ENCODE measurements around the gene PNPLA7. TPM values are rescaled to one million over a fixed set of nuclear protein-coding genes. Genes with fewer than 3 reads are reported as not detected.

PNPLA7 gene
- total and polyA plus RNA-seq, 2 of the 8 experiments (the other 6 are each of a cell fraction or from before 2014, with no cell fraction given), result 0.35 to 0.47 TPM

DNA sequence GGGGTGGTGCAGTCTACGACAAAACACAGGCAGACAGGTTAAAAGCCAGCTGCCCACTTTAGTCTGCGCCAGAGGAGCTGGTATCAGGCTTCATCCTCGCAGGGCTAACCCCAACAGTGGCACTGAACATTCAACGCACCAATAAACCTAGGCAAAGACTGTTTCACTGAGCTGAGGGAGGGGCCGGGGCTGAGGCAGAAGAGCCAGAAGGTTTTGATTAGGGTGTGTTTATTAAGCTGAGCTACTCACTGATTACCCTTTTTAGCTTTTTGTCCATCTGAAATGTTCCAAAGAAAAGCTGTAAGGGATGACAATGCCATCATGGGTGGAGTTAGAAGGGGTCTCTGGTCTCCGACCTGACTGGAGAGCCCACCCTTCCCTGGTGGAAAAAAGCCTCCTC is 38.7 kb upstream of the PNPLA7 start (continued):
- TF ChIP-seq, protein P1, sequence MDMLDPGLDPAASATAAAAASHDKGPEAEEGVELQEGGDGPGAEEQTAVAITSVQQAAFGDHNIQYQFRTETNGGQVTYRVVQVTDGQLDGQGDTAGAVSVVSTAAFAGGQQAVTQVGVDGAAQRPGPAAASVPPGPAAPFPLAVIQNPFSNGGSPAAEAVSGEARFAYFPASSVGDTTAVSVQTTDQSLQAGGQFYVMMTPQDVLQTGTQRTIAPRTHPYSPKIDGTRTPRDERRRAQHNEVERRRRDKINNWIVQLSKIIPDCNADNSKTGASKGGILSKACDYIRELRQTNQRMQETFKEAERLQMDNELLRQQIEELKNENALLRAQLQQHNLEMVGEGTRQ (IDR thresholded peaks at IDR 0.05; ENCODE audit: low read length), result no peak
- no peak for TF ChIP-seq FOSL1 (IDR thresholded peaks at IDR 0.05; ENCODE audit: insufficient read depth, low read depth, low read length)
- no peak for TF ChIP-seq PHF8 (conservative IDR thresholded peaks at IDR 0.05; ENCODE audit: low read depth, low read length)
- TF ChIP-seq CREB1 (IDR thresholded peaks at IDR 0.05), result no peak
- TF ChIP-seq GTF2F1 (IDR thresholded peaks at IDR 0.05; ENCODE audit: borderline replicate concordance, low read depth, low read length), result no peak
- TF ChIP-seq CHD1 (IDR thresholded peaks at IDR 0.05; ENCODE audit: low read depth, low read length), result no peak
- no peak for TF ChIP-seq TAF7 (optimal IDR thresholded peaks at IDR 0.05; ENCODE audit: borderline replicate concordance, low read depth, low read length)
- TF ChIP-seq HDAC2 (IDR thresholded peaks at IDR 0.05; ENCODE audit: borderline replicate concordance in 1 of 2, low read depth in 2 of 2, low read length in 2 of 2), result no peak

Measured in H1 (cell line).